Measurements from ENCODE around the gene SPHK1.
A peak's percentile ranks its signal among the peaks of the same experiment; 100 is the strongest.

Gene SPHK1

GRCh38 chr17:76408037-76408849 lies 23.8 kb downstream of the SPHK1 start:
- DNase-seq: peak; percentile 32 to 69 (median 56)

- no peak for DNase-seq
Measured at GRCh38 chr17:76410328-76410965, 26.0 kb downstream of the SPHK1 start.

- no peak for DNase-seq
Measured at GRCh38 chr17:76411247-76411646, 26.8 kb downstream of the SPHK1 start.

DNA sequence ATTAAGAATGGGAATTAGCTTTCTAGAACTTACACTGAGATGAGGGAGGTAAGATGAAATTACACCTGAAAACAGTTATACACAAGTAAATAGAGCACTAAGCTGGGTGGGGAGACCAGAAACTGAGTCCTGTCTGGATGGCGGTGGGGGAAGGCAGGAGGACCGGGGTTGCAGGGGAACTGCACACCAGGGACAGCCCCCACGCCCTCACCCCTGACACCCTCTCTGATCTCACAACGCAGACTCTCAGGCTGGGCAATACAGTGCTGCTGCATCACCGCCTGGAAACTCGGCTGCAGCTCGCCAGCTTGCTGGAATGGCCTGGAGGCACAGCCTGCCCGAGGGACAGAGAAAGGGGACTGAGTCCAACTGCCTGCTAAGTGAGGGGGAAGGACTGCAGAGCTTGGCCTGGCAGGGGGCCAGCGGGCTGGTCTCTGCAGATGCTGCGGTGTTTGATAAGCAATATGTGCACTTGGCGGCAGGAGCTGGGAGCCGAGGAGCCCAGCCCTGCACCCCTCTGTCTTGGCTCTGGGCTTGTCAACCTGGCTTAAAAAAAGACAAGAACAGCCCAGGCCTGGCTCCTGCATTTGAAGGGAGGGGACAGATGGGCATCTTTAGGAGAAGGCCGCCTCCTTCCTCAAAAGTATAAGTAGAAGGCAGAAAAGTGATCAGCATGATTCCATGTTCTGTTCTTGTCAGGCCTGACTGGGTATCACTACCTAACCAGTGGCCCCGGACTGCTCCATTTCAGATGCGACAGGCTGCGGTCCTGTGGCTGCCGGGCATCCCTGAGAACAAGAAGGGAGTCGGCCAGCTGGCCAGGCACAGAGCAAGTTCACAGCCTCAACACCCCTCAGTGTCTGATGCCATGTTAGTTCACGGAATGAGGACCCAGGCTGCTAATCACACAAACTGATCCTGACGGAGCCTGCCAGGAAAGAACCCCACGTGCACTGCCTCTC lies 30.2 kb downstream of the SPHK1 start:
- no peak for DNase-seq

DNA sequence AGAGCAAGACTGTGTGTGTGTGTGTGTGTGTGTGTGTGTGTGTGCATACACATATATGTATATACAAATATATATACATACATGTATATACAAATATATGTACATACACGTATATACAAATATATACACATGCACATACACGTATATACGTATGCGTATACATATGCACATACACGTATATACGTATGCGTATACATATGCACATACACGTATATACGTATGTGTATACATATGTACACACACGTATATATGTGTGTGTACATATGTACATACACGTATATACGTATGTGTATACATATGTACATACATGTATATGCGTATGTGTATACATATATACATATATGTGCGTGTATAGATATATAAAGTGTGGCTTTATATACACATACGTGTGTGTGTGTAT lies 31.4 kb downstream of the SPHK1 start:
- DNase-seq: no peak

- DNase-seq: no peak
Measured at GRCh38 chr17:76416457-76416856, 32.0 kb downstream of the SPHK1 start.

- no peak for DNase-seq
Measured at GRCh38 chr17:76416899-76417298, 32.5 kb downstream of the SPHK1 start.

- no peak for DNase-seq
Measured at GRCh38 chr17:76417499-76418143, 33.2 kb downstream of the SPHK1 start.

- DNase-seq: no peak
Measured at GRCh38 chr17:76419576-76420260, 35.3 kb downstream of the SPHK1 start.

DNA sequence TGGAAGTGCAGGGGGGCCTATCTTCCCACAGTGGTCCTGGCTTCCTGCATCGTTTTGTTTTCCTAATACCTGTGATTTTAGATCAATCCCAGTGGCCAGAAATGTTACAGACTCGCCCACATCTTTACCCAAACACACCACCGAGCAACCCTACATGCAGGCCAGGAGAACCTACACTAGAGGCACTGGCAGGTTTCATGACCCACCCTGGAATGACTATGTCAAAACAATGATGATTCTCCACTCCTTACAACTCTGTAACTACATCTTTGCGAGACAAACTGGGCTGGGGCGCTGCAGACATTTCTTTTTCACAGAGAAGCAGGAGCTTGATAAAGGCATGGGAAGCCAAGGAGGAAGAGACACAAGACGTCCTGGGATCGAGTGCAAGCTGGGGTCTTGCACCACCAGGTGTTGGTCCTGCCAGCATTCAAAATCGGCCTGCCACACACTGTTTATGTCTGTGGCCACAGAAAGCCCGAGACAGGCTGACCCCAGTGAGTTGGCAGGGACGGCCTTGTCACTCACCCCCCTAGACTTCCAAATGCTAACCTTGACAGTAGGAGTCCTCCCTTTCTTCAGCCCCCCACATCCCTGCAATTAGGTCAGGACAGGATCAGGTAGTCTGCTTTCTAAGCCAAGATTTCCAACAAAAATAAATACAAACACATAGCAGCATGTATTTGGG lies 36.1 kb downstream of the SPHK1 start:
- no peak for DNase-seq

DNA sequence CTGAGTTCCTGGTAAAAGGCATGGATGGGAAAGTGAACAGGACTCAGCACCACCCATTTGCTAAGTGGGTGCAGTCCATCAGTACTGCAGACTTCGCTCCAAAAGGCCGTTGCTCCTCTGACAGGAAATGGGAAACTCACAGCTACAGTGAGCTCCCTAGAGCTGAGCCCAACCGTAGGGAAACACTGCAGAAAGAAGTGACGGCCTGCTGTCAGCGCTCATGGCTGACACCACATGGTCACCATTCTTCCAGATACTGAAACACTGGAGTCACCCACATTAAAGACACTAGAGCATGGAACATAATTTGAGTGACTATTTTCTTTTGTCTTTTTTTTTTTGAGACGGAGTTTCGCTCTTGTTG lies 36.6 kb downstream of the SPHK1 start:
- no peak for DNase-seq

- DNase-seq: no peak
Measured at GRCh38 chr17:76422406-76422805, 38.0 kb downstream of the SPHK1 start.

- DNase-seq: no peak
Measured at GRCh38 chr17:76422860-76423259, 38.5 kb downstream of the SPHK1 start.

GRCh38 chr17:76426853-76427252 lies 42.4 kb downstream of the SPHK1 start:
- DNase-seq: no peak

DNA sequence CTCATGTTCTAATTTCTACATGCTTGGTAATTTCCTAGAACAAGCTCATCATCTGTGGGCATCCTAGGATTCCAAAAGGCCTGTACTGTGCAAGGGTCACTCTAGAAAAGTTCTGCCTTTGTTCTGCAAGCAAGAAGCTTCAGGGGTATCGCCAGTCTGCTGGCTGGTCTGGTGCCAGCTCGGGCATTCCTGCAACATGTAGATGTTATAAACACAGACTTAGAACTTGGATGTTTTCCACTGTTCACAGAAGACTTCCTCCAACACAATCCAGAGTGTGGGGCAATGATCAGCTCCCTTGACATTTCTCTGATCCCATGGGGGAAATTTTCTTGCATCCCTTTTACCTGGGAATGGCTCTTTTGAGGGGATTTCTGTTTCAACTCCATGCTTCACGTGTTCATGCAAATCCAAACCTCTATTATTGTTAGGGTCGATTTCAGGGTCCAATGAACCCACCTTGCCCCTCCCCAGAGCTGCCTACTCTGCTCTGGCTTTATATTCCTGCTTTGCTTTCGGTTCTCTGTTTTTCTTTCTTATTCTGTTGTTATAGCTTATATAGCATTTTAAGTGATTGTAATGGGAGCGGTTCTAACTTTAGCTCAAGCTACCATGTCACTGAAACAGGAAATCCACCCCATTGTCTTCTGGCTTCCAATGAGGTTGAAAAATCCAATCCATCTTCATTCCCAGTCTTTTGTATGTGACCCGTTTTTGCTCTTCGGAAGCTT lies 43.3 kb downstream of the SPHK1 start:
- no peak for DNase-seq

GRCh38 chr17:76428511-76428910 lies 44.1 kb downstream of the SPHK1 start:
- DNase-seq: no peak

- DNase-seq: no peak
Measured at GRCh38 chr17:76431509-76431908, 47.1 kb downstream of the SPHK1 start.

- no peak for DNase-seq
Measured at GRCh38 chr17:76432004-76432403, 47.6 kb downstream of the SPHK1 start.

DNA sequence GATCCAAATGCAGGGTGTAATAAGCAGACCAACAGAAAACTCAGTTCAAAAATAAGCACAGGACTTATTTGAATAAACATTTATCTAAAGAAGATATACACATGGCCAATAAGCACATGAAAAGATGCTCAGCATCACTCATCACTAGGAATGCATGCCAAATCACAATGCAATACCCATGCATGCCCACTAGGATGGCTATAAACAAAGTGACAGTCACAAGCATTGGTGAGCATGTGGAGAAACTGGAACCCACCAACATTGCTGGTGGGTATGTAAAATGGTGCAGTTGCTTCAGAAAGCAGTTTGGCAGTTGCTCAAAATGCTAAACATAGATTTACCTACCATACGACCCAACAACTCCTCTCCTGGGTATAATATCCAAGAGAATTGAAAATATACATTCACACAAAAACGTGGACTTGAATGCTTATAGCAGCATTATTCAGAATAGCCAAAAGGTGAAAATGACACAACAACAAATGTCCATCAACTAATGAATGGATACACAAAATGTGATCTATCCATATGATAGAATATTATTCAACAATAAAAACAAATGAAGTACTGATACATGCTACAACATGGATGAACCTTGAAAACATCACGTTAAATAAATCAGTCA lies 48.4 kb downstream of the SPHK1 start:
- DNase-seq: no peak

DNA sequence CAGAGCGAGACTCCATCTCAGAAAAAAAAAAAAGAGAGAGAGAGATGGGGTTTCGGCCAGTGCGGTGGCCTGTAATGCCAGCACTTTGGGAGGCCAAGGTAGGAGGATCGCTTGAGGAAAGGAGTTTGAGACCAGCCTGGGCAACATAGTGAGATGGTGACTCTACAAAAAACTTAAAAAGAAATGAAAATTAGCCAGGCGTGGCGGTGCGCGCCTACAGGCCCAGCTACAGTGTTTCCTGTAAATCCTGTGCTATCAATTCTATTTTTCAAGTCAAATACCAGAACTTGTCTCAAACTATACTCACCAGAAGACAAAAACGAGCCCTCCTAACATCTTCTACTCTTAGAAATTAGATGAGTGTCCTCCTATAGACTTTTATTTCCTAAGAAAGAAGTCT lies 49.3 kb downstream of the SPHK1 start:
- DNase-seq: no peak

GRCh38 chr17:76434870-76435269 lies 50.5 kb downstream of the SPHK1 start:
- DNase-seq: no peak

Measured in stimulated activated naive CD4-positive, alpha-beta T cell (primary cell).